Ecto neural progenitor cell (in vitro differentiated cells): ENCODE measurements around the gene GPR52.
"Not testable (repeated sequence)": the region's sequence is repeated elsewhere in the genome, so short reads cannot be mapped to it uniquely, and the experiment has no call there.

Source experiments
- DNase-seq: peaks from one replicate; pipeline ENCODE4 v3.0.0-alpha.2; 2018; ENCODE audit warnings: low spot score

Gene GPR52

GRCh38 chr1:174447866-174448530 is at the start of gene GPR52:
GPR52 (plus strand) TSS chr1:174447964; CDS start chr1:174448112, 148 bp downstream.
- DNase-seq, result no peak

GRCh38 chr1:174398246-174398645 is 49.5 kb upstream of the GPR52 start:
- no peak for DNase-seq

GRCh38 chr1:174399211-174399610 is 48.6 kb upstream of the GPR52 start:
- DNase-seq, result no peak

- DNase-seq, result no peak
Measured at GRCh38 chr1:174401075-174401474, 46.7 kb upstream of the GPR52 start.

GRCh38 chr1:174405219-174405618 is 42.5 kb upstream of the GPR52 start:
- no peak for DNase-seq

GRCh38 chr1:174406421-174406820 is 41.3 kb upstream of the GPR52 start:
- no peak for DNase-seq

GRCh38 chr1:174407665-174408064 is 40.1 kb upstream of the GPR52 start:
- no peak for DNase-seq

GRCh38 chr1:174408146-174408545 is 39.6 kb upstream of the GPR52 start:
- no peak for DNase-seq

- not testable (repeated sequence) for DNase-seq
Measured at GRCh38 chr1:174409801-174410200, 38.0 kb upstream of the GPR52 start.

GRCh38 chr1:174413632-174414031 is 34.1 kb upstream of the GPR52 start:
- DNase-seq, result no peak

- DNase-seq, result no peak
Measured at GRCh38 chr1:174414203-174414602, 33.6 kb upstream of the GPR52 start.

GRCh38 chr1:174415506-174415905 is 32.3 kb upstream of the GPR52 start:
- no peak for DNase-seq

GRCh38 chr1:174417921-174418320 is 29.8 kb upstream of the GPR52 start:
- no peak for DNase-seq

- DNase-seq, result no peak
Measured at GRCh38 chr1:174425121-174425520, 22.6 kb upstream of the GPR52 start.

- no peak for DNase-seq
Measured at GRCh38 chr1:174426153-174426552, 21.6 kb upstream of the GPR52 start.

GRCh38 chr1:174428033-174428432 is 19.7 kb upstream of the GPR52 start:
- DNase-seq, result no peak

GRCh38 chr1:174428739-174429138 is 19.0 kb upstream of the GPR52 start:
- DNase-seq, result no peak

GRCh38 chr1:174433451-174433850 is 14.3 kb upstream of the GPR52 start:
- DNase-seq, result no peak

- DNase-seq, result no peak
Measured at GRCh38 chr1:174445351-174445750, 2.4 kb upstream of the GPR52 start.

- DNase-seq, result peak; percentile 50
Measured at GRCh38 chr1:174445817-174446216, 1.9 kb upstream of the GPR52 start.

- DNase-seq, result no peak
Measured at GRCh38 chr1:174448531-174448883, 743 bp downstream of the GPR52 start.

- no peak for DNase-seq
Measured at GRCh38 chr1:174448974-174449373, 1.2 kb downstream of the GPR52 start.

- DNase-seq, result no peak
Measured at GRCh38 chr1:174451408-174451807, 3.6 kb downstream of the GPR52 start.

- no peak for DNase-seq
Measured at GRCh38 chr1:174465855-174466254, 18.1 kb downstream of the GPR52 start.

- DNase-seq, result no peak
Measured at GRCh38 chr1:174466607-174467006, 18.8 kb downstream of the GPR52 start.
